HFF-Myc (cell line): ENCODE measurements around the gene C2CD5.

Experiments
- DNase-seq: peaks from one replicate; pipeline ENCODE4 v3.0.0-alpha.2; 2011; ENCODE audit warnings: low read depth; ENCODE audit errors: extremely low read depth
- H3K4me3 ChIP-seq: replicated peaks from 2 replicates; pipeline ENCODE4 v1.5.1; 2011; ENCODE audit warnings: low read depth, mild to moderate bottlenecking, control low read depth, low read length
- TF ChIP-seq, protein P1 (sequence below): IDR thresholded peaks from 2 replicates; pipeline ENCODE4 v1.5.1; 2012; ENCODE audit warnings: mild to moderate bottlenecking, low read depth, low read length, control low read depth; ENCODE audit errors: missing control alignments

The C2CD5 gene

DNA sequence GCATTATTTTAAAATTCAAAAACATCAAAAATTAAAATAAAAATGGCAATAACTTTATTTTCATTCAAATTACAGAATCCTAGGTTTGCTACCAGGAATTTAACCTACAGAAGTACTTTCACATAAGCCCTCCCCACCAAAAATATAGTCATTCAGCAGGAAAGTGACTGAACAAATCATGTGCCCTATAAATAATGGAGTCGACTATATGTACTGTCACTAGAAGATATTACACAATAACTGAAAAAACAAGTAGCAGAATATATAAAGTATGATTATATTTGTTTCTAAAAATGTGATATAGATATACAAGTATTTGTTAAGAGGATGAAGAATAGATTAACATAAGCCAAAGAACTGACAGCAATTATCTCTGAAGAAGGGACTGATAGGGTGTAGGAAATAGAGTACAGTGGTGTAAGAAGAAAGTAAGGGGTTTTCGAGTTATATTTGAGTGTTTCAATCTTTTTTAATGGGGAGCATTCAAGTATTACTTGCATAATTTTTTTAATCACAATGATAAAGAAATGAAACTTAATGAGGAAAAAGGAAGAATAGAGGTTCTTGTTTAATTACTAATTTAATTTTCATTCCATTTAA is 7.9 kb downstream of the C2CD5 start:
- TF ChIP-seq, protein P1, sequence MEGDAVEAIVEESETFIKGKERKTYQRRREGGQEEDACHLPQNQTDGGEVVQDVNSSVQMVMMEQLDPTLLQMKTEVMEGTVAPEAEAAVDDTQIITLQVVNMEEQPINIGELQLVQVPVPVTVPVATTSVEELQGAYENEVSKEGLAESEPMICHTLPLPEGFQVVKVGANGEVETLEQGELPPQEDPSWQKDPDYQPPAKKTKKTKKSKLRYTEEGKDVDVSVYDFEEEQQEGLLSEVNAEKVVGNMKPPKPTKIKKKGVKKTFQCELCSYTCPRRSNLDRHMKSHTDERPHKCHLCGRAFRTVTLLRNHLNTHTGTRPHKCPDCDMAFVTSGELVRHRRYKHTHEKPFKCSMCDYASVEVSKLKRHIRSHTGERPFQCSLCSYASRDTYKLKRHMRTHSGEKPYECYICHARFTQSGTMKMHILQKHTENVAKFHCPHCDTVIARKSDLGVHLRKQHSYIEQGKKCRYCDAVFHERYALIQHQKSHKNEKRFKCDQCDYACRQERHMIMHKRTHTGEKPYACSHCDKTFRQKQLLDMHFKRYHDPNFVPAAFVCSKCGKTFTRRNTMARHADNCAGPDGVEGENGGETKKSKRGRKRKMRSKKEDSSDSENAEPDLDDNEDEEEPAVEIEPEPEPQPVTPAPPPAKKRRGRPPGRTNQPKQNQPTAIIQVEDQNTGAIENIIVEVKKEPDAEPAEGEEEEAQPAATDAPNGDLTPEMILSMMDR: no peak
- H3K4me3 ChIP-seq: no peak overlapping the region
- DNase-seq: no peak

DNA sequence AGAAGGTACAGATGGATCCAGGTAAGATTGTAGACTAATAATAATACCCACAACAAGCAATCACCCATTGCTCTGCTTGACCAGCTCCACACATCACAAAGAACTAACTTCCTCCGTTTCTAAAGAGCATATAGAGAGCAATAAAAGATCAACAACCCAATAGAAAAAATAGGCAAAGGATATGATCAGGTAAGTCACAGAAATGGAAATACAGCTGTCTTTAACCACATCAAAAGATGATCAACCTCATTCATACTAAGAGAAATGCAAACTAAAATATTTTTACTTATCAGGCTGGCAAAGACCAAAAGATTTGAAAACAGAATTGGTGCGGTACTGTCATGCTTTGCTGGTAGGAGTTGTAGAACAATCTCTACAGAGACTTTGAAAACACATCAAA is 8.9 kb downstream of the C2CD5 start:
- TF ChIP-seq, protein P1: no peak
- no peak for DNase-seq
- no peak overlapping the region for H3K4me3 ChIP-seq

DNA sequence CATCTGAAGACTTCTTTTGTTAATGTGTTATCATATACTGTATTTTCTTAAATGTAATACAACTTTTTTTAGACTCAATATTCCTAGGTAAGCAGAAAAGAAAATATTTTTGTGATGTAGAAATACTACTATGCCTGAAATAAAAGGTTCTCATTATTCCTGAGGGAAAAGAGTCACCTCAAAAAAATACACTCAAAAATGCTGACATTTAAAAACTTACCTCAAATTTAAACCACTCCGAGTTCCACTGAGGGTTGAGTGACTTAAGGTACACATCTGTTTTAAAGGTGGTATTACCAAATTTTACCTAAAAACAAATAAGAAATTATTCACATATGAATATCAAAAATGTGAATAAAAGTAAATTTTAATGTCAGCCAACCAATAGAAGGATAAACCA is 9.3 kb downstream of the C2CD5 start:
- TF ChIP-seq, protein P1: no peak
- no peak overlapping the region for H3K4me3 ChIP-seq
- no peak for DNase-seq

DNA sequence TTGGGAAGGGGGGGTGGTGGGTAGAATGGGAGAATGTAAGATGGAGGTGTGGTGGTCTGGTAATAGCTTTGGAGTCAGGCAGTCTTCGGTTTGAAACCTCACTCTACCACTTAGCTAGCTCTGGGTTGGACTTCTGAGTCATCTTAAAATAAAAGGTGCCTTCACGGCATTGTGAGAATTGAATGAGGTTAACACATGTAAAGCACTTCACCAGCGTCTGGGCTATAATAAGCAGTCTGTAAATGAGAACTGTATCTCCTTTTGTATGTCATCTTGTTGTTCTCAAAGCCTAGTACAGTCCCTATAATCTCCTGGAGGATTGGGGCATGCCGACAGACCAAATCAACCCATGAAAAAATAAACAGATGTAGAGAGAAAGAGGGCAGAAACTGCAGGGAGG is 11.2 kb downstream of the C2CD5 start:
- DNase-seq: no peak
- no peak overlapping the region for H3K4me3 ChIP-seq
- TF ChIP-seq, protein P1: no peak

DNA sequence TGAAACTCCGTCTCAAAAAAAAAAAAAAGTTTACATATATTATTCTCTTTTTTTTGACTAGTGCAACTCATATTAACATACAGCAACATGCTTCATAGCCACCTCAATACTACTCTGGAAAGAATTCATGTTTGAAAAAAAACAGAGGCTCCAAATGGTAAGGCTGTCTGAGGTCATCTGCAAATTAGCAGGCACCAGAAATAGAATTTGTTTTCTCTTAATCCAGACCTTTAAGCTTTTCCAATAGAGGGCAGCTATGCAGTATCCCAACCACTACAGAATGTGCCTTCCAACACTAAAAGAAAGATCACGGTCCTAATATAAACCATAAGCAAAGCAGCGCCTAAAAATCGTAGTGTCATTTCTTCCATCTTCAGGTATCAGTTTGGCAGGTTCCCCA is 12.0 kb downstream of the C2CD5 start:
- TF ChIP-seq, protein P1: no peak
- no peak for DNase-seq
- no peak overlapping the region for H3K4me3 ChIP-seq

DNA sequence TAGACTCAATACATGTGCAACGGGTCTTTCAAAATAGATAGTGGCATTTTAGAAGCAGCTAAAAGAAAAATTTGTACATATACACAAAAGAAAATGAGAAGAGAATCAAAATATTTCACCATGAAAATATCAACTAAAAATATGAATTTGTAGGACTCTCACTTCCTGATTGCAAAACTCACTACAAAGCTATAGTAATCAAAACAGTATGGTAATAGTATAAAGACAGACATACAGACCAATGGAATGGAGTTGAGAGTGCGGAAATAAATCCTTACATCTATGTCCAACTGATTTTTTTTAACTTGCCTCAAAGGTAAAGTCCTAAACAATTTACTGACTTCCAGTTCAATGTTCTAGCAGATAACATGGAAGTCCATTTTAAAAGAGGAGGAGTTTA is 13.1 kb downstream of the C2CD5 start:
- no peak for DNase-seq
- H3K4me3 ChIP-seq: no peak overlapping the region
- TF ChIP-seq, protein P1: no peak

DNA sequence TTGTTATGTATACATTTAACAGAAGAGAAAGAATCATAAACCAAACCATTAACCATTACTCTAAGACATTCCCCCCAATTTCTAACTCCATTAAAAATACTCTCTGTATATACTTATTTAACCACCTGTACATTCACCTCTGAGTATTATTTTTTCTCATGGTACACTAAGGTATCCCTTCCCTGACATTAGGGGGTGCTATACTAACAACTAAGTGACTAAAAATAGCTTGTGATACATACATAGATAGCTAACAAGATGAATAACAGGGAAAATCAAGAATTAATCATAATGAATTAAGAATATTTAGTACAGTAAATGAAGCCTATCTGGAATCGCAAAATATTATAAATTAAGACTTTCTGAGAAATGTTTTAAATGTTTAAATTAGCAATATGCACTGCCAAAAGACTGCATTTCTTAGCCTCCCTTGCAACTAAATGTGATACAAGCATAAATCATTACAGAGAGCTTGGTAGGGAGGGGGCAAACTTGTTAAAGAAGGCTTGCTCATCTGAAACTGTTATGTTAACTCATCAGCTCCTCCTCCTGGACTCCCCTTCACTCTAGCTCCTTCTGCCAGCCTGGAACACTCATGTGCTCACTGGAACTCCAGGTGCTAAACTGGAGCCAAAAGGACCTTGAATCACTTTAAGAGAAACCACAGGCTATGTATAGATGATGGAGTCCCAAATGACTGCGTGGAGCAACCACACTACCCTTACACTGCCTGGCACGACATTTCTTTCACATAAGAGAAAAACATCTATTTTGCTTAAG is 14.9 kb downstream of the C2CD5 start:
- DNase-seq: peak; percentile 26

More for the DNA sequence above, 14.9 kb downstream of the C2CD5 start:
- TF ChIP-seq, protein P1: no peak
- no peak overlapping the region for H3K4me3 ChIP-seq
